ENCODE data around the gene BNIP5.

BNIP5 gene

GRCh38 chr6:36324715-36325114, 12.0 kb downstream of the BNIP5 start:
- in situ Hi-C loops (cut with MboI; ENCODE audit: low sequenced_read_pairs, unreplicated experiment), result no loop called here
- TF ChIP-seq CTCF (IDR thresholded peaks at IDR 0.05; ENCODE audit: borderline replicate concordance, control extremely low read depth, extremely low read depth, insufficient read depth, missing control alignments), result no peak

GRCh38 chr6:36324191-36324590, 12.5 kb downstream of the BNIP5 start:
- no peak for DNase-seq (ENCODE audit: low spot score)
- in situ Hi-C loops (cut with MboI; ENCODE audit: low sequenced_read_pairs, unreplicated experiment), result no loop called here
- no peak for TF ChIP-seq CTCF (IDR thresholded peaks at IDR 0.05; ENCODE audit: borderline replicate concordance, control extremely low read depth, extremely low read depth, insufficient read depth, missing control alignments)

More at GRCh38 chr6:36324715-36325114, 12.0 kb downstream of the BNIP5 start:
- no peak for DNase-seq (ENCODE audit: low spot score)

GRCh38 chr6:36323062-36323461, 13.6 kb downstream of the BNIP5 start:
- no peak for DNase-seq (ENCODE audit: low spot score)
- in situ Hi-C loops (cut with MboI; ENCODE audit: low sequenced_read_pairs, unreplicated experiment), result no loop called here
- no peak for TF ChIP-seq CTCF (IDR thresholded peaks at IDR 0.05; ENCODE audit: borderline replicate concordance, control extremely low read depth, extremely low read depth, insufficient read depth, missing control alignments)

GRCh38 chr6:36322591-36322990, 14.1 kb downstream of the BNIP5 start:
- no peak for DNase-seq (ENCODE audit: low spot score)
- no peak for TF ChIP-seq CTCF (IDR thresholded peaks at IDR 0.05; ENCODE audit: borderline replicate concordance, control extremely low read depth, extremely low read depth, insufficient read depth, missing control alignments)
- in situ Hi-C loops (cut with MboI; ENCODE audit: low sequenced_read_pairs, unreplicated experiment), result no loop called here

- TF ChIP-seq CTCF (IDR thresholded peaks at IDR 0.05; ENCODE audit: borderline replicate concordance, control extremely low read depth, extremely low read depth, insufficient read depth, missing control alignments), result no peak
- in situ Hi-C loops (cut with MboI; ENCODE audit: low sequenced_read_pairs, unreplicated experiment), result no loop called here
- DNase-seq (ENCODE audit: low spot score), result no peak
Measured at GRCh38 chr6:36320475-36320874, 16.2 kb downstream of the BNIP5 start.

GRCh38 chr6:36319821-36320220, 16.9 kb downstream of the BNIP5 start:
- in situ Hi-C loops (cut with MboI; ENCODE audit: low sequenced_read_pairs, unreplicated experiment), result no loop called here
- no peak for DNase-seq (ENCODE audit: low spot score)
- no peak for TF ChIP-seq CTCF (IDR thresholded peaks at IDR 0.05; ENCODE audit: borderline replicate concordance, control extremely low read depth, extremely low read depth, insufficient read depth, missing control alignments)

- no peak for DNase-seq (ENCODE audit: low spot score)
- in situ Hi-C loops (cut with MboI; ENCODE audit: low sequenced_read_pairs, unreplicated experiment), result no loop called here
- no peak for TF ChIP-seq CTCF (IDR thresholded peaks at IDR 0.05; ENCODE audit: borderline replicate concordance, control extremely low read depth, extremely low read depth, insufficient read depth, missing control alignments)
Measured at GRCh38 chr6:36319436-36319762, 17.3 kb downstream of the BNIP5 start.

Measured in GM13976 (cell line).